GM12878 (cell line): ENCODE results near the gene ADM.

Experiments
- BCL3 ChIP-seq: IDR thresholded peaks from 2 replicates; pipeline ENCODE4 v1.6.1; 2011; ENCODE audit warnings: borderline replicate concordance, low read depth, mild to moderate bottlenecking, moderate library complexity, low read length; ENCODE audit not compliant: insufficient read depth, poor library complexity, severe bottlenecking
- CBX5 ChIP-seq: sonication (generic); IDR thresholded peaks from 2 replicates; pipeline ENCODE4 v1.6.1; 2016; ENCODE audit warnings: low read depth, moderate library complexity, mild to moderate bottlenecking, inconsistent platforms
- CTCF ChIP-seq, 3 experiments: IDR thresholded peaks in 2 of 3; conservative IDR thresholded peaks in 1 of 3; 2 replicates each; pipeline ENCODE4 v1.5.1; 2011; ENCODE audit warnings: low read depth in 3 of 3, low read length in 3 of 3, mild to moderate bottlenecking in 3 of 3, control low read depth in 2 of 3, moderate library complexity in 2 of 3, inconsistent platforms in 1 of 3, mixed read lengths in 1 of 3; ENCODE audit not compliant: control insufficient read depth in 2 of 3, insufficient read depth in 1 of 3; ENCODE audit errors: extremely low read depth in 1 of 3
- E4F1 ChIP-seq: fragments of 450-650 bp; IDR thresholded peaks from 2 replicates; pipeline ENCODE4 v1.6.1; 2018; ENCODE audit warnings: borderline replicate concordance, mild to moderate bottlenecking; ENCODE audit not compliant: partially characterized antibody
- EZH2 ChIP-seq: IDR thresholded peaks from 2 replicates; pipeline ENCODE4 v1.6.1; 2012; ENCODE audit warnings: low read depth, mild to moderate bottlenecking, control low read depth, inconsistent platforms, low read length, borderline replicate concordance; ENCODE audit not compliant: control insufficient read depth
- GABPA ChIP-seq: IDR thresholded peaks from 2 replicates; pipeline ENCODE4 v1.6.1; 2014; ENCODE audit warnings: antibody characterized with exemption, low read depth, mild to moderate bottlenecking, inconsistent platforms
- HDAC2 ChIP-seq: fragments of 200-600 bp; sonication (generic); IDR thresholded peaks from 2 replicates; pipeline ENCODE4 v1.6.1; 2017
- MAX ChIP-seq: IDR thresholded peaks from 2 replicates; pipeline ENCODE4 v1.6.1; 2012; ENCODE audit warnings: low read depth, low read length, improper control_type of control experiment
- MTA2 ChIP-seq: fragments of 450-650 bp; IDR thresholded peaks from 2 replicates; pipeline ENCODE4 v1.6.1; 2016; ENCODE audit warnings: low read depth, mild to moderate bottlenecking, moderate library complexity
- POLR2AphosphoS5 ChIP-seq: IDR thresholded peaks from 2 replicates; pipeline ENCODE4 v1.6.1; 2011; ENCODE audit warnings: mild to moderate bottlenecking, low read length, inconsistent platforms
- TCF7 ChIP-seq: IDR thresholded peaks from 2 replicates; pipeline ENCODE4 v1.6.1; 2014; ENCODE audit warnings: antibody characterized with exemption, borderline replicate concordance

GRCh38 chr11:10287766-10288715 lies 16.8 kb upstream of the ADM start:
- TF ChIP-seq EZH2: no peak
- no peak for TF ChIP-seq TCF7
- no peak for TF ChIP-seq CTCF (IDR thresholded peaks at IDR 0.05 in 2 of 3, conservative IDR thresholded peaks at IDR 0.05 in 1 of 3; ENCODE audit: control insufficient read depth in 2 of 3, extremely low read depth in 1 of 3, insufficient read depth in 1 of 3, low read depth in 3 of 3, low read length in 3 of 3)
- no peak for TF ChIP-seq GABPA
- TF ChIP-seq POLR2AphosphoS5: no peak
- no peak for TF ChIP-seq CBX5
- TF ChIP-seq MTA2: no peak
- no peak for TF ChIP-seq BCL3
- TF ChIP-seq HDAC2: no peak
- no peak for TF ChIP-seq E4F1
- no peak for TF ChIP-seq MAX
